Neural cell (in vitro differentiated cells): ENCODE data around the gene TGFBR3. TPM values are rescaled to one million over a fixed set of nuclear protein-coding genes. Genes with fewer than 3 reads are reported as not detected.

ENCODE experiments used
- H2AFZ ChIP-seq: fragments of 200-600, 300-800 bp; sonication (generic), shearing (Covaris generic); 2 replicates; pipeline ENCODE4 v1.6.0; 2014; ENCODE audit warnings: low read depth, mild to moderate bottlenecking, antibody characterized with exemption, low read length, moderate library complexity
- H3F3A ChIP-seq: fragments of 200-600 bp; shearing (Covaris generic); 2 replicates; pipeline ENCODE4 v1.6.1; 2016; ENCODE audit warnings: mild to moderate bottlenecking, moderate library complexity, mixed read lengths, antibody characterized with exemption, low read length; ENCODE audit not compliant: insufficient read depth, poor library complexity, severe bottlenecking
- H3K27ac ChIP-seq: fragments of 200-600, 300-800 bp; sonication (generic), shearing (Covaris generic); 2 replicates; pipeline ENCODE4 v1.5.1; 2014; ENCODE audit warnings: mild to moderate bottlenecking, low read length, moderate library complexity
- H3K27me3 ChIP-seq: fragments of 300-800, 200-600 bp; sonication (generic), shearing (Covaris generic); 2 replicates; pipeline ENCODE4 v1.6.0; 2014; ENCODE audit warnings: mild to moderate bottlenecking, low read depth, low read length, moderate library complexity; ENCODE audit not compliant: insufficient read depth
- H3K36me3 ChIP-seq: fragments of 300-800, 200-600 bp; sonication (generic), shearing (Covaris generic); 2 replicates; pipeline ENCODE4 v1.5.1; 2014; ENCODE audit warnings: mild to moderate bottlenecking, antibody characterized with exemption, low read length, moderate library complexity; ENCODE audit not compliant: insufficient read depth
- H3K4me2 ChIP-seq: fragments of 300-800, 200-600 bp; sonication (generic), shearing (Covaris generic); 2 replicates; pipeline ENCODE4 v1.6.0; 2014; ENCODE audit warnings: mild to moderate bottlenecking, low read length
- H3K4me3 ChIP-seq: fragments of 300-800, 200-600 bp; sonication (generic), shearing (Covaris generic); 2 replicates; pipeline ENCODE4 v1.5.1; 2014; ENCODE audit warnings: mild to moderate bottlenecking, low read length, moderate library complexity
- H3K79me2 ChIP-seq: fragments of 200-600 bp; shearing (Covaris generic); replicated peaks from 2 replicates; pipeline ENCODE4 v1.6.0; 2014; ENCODE audit warnings: mild to moderate bottlenecking, low read length, moderate library complexity; ENCODE audit not compliant: insufficient read depth
- H3K9ac ChIP-seq: fragments of 300-800, 200-600 bp; sonication (generic), shearing (Covaris generic); 2 replicates; pipeline ENCODE4 v1.6.1; 2016; ENCODE audit warnings: mild to moderate bottlenecking, low read length, mixed read lengths
- H3K9me2 ChIP-seq: fragments of 200-600 bp; shearing (Covaris generic); 2 replicates; pipeline ENCODE4 v1.6.1; 2016; ENCODE audit warnings: mild to moderate bottlenecking, low read length, mixed read lengths; ENCODE audit not compliant: insufficient read depth
- H3K9me3 ChIP-seq: fragments of 200-600, 300-800 bp; sonication (generic), shearing (Covaris generic); 2 replicates; pipeline ENCODE4 v1.6.1; 2016; ENCODE audit warnings: mild to moderate bottlenecking, mixed run types, low read length, moderate library complexity, mixed read lengths
- H4K20me1 ChIP-seq: fragments of 200-600 bp; shearing (Covaris generic); 2 replicates; pipeline ENCODE4 v1.6.1; 2016; ENCODE audit warnings: mild to moderate bottlenecking, mixed run types; ENCODE audit not compliant: insufficient read depth
- EP300 ChIP-seq: fragments of 450-650 bp; conservative IDR thresholded peaks from 2 replicates; pipeline ENCODE4 v1.6.1; 2014; ENCODE audit warnings: antibody characterized with exemption, mild to moderate bottlenecking, moderate library complexity; ENCODE audit not compliant: poor library complexity, severe bottlenecking
- EZH2 ChIP-seq: fragments of 200-600, 300-800 bp; shearing (Covaris generic), sonication (generic); IDR thresholded peaks from 2 replicates; pipeline ENCODE4 v1.6.1; 2014; ENCODE audit warnings: antibody characterized with exemption, low read length, borderline replicate concordance, mild to moderate bottlenecking; ENCODE audit not compliant: insufficient read depth, poor library complexity, severe bottlenecking
- MXI1 ChIP-seq: fragments of 450-650 bp; conservative IDR thresholded peaks from 2 replicates; pipeline ENCODE4 v1.6.1; 2014; ENCODE audit warnings: antibody characterized with exemption, mild to moderate bottlenecking; ENCODE audit not compliant: poor library complexity, severe bottlenecking
- POLR2AphosphoS5 ChIP-seq: IDR thresholded peaks from 2 replicates; pipeline ENCODE4 v1.6.1; 2012
- RAD21 ChIP-seq: fragments of 450-650 bp; conservative IDR thresholded peaks from 2 replicates; pipeline ENCODE4 v1.6.1; 2014; ENCODE audit warnings: antibody characterized with exemption, mild to moderate bottlenecking, moderate library complexity
- SMC3 ChIP-seq: fragments of 450-650 bp; conservative IDR thresholded peaks from 2 replicates; pipeline ENCODE4 v1.6.1; 2014; ENCODE audit warnings: antibody characterized with exemption, mild to moderate bottlenecking, moderate library complexity; ENCODE audit not compliant: poor library complexity
- TAF1 ChIP-seq: IDR thresholded peaks from 2 replicates; pipeline ENCODE4 v1.6.1; 2012; ENCODE audit warnings: low read depth
- polyA plus RNA-seq: library from polyadenylated mRNA; depleted of rRNA; stranded (reverse); fragments of >200 nt; gene quantifications from 2 replicates; pipeline ENCODE4 v1.2.3, GENCODE V29; 2014
- TF ChIP-seq, protein P1 (sequence below): fragments of 450-650 bp; IDR thresholded peaks from 2 replicates; pipeline ENCODE4 v1.5.1; 2014; ENCODE audit warnings: antibody characterized with exemption, mild to moderate bottlenecking, moderate library complexity; ENCODE audit not compliant: poor library complexity, severe bottlenecking
- TF ChIP-seq, protein P2 (sequence below): IDR thresholded peaks from 2 replicates; pipeline ENCODE4 v1.6.1; 2012; ENCODE audit warnings: borderline replicate concordance

TGFBR3 gene
- polyA plus RNA-seq, 1 donor from 2014 or later: 0.25 TPM

DNA sequence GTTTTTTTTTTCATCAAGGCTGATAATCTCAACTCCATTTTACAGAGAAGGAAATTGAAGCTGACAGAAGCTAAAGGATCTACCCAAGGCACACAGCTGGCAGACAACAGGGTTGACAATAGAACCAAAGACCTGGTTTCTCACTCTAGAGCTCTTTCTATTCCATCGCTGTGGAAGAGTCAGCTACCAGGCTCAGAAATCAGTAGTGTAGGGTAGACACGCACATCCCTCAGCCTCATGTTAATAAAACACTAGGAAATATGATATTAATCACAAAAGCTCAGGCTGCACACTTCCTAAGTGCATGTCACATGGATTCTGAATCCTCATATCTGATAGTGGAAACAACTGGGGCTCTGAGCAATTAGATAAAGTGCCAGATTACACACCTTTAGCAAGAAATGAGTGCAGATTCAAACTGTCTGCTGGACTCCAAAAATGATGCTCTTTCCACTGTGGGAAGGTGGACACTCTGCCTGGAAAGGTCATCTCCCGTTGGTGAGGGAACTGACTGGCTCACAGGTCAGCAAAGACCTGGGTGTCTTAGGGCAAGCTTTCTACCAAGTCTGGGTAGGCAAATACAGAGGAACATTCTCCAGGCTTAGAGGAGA lies 139.1 kb downstream of the TGFBR3 start:
- no peaks in the 10 kb centered on the region for H3K9me2 ChIP-seq
- H2AFZ ChIP-seq: no peak overlapping the region
- H3K9ac ChIP-seq: no peak overlapping the region
- H3K79me2 ChIP-seq: no peaks in the 10 kb centered on the region
- no peak for TF ChIP-seq EP300
- H3K4me2 ChIP-seq: no peak overlapping the region
- H3K36me3 ChIP-seq: no peaks in the 10 kb centered on the region
- H3K4me3 ChIP-seq: no peak overlapping the region
- no peaks in the 10 kb centered on the region for H3K27me3 ChIP-seq
- no peak overlapping the region for H3K27ac ChIP-seq
- peaks cover 3% of the 10 kb centered on the region for H3K9me3 ChIP-seq
- H4K20me1 ChIP-seq: no peaks in the 10 kb centered on the region
- H3F3A ChIP-seq: no peaks in the 10 kb centered on the region

DNA sequence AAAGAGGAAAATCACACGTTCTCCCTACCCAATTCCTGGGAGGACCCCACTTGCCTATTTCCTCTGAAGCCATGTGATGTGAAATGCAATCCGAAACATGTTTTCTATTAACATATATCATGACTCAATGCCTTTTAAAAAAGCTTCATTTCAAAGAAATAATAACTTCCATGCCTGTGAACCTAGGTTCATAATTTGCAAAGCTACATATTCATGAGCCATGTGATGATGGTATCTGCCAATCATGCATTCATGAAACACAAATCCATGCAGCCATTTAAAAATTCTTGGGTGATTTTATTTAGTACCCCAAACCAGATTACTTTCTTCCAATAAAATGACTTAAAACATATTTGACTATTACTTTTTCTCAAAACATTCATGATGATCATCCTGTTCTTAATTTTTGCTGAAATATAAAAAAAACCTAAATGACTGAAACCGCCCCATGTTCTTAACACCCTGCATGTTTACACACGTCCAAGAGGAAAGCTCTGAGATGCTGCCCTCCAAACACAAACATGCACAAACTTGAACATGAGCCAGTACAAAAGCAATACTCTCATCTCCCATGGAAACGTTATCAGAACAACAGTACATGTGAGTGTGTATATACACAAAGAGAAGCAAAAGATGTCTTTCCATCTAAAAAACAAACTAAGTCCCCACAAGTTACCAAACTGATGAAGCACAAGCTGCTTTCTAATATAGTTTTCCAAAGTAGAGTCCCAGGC lies 140.1 kb downstream of the TGFBR3 start:
- H3K4me3 ChIP-seq: no peak overlapping the region
- no peak overlapping the region for H3K4me2 ChIP-seq
- no peaks in the 10 kb centered on the region for H4K20me1 ChIP-seq
- H3F3A ChIP-seq: no peaks in the 10 kb centered on the region
- no peak overlapping the region for H3K9ac ChIP-seq
- no peaks in the 10 kb centered on the region for H3K9me2 ChIP-seq
- no peak overlapping the region for H2AFZ ChIP-seq
- no peaks in the 10 kb centered on the region for H3K27me3 ChIP-seq
- peaks cover 3% of the 10 kb centered on the region for H3K9me3 ChIP-seq
- TF ChIP-seq EZH2: no peak
- TF ChIP-seq EP300: no peak
- TF ChIP-seq MXI1: no peak
- TF ChIP-seq RAD21: no peak
- no peak for TF ChIP-seq SMC3
- TF ChIP-seq, protein P1, sequence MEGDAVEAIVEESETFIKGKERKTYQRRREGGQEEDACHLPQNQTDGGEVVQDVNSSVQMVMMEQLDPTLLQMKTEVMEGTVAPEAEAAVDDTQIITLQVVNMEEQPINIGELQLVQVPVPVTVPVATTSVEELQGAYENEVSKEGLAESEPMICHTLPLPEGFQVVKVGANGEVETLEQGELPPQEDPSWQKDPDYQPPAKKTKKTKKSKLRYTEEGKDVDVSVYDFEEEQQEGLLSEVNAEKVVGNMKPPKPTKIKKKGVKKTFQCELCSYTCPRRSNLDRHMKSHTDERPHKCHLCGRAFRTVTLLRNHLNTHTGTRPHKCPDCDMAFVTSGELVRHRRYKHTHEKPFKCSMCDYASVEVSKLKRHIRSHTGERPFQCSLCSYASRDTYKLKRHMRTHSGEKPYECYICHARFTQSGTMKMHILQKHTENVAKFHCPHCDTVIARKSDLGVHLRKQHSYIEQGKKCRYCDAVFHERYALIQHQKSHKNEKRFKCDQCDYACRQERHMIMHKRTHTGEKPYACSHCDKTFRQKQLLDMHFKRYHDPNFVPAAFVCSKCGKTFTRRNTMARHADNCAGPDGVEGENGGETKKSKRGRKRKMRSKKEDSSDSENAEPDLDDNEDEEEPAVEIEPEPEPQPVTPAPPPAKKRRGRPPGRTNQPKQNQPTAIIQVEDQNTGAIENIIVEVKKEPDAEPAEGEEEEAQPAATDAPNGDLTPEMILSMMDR: no peak
- TF ChIP-seq, protein P2, sequence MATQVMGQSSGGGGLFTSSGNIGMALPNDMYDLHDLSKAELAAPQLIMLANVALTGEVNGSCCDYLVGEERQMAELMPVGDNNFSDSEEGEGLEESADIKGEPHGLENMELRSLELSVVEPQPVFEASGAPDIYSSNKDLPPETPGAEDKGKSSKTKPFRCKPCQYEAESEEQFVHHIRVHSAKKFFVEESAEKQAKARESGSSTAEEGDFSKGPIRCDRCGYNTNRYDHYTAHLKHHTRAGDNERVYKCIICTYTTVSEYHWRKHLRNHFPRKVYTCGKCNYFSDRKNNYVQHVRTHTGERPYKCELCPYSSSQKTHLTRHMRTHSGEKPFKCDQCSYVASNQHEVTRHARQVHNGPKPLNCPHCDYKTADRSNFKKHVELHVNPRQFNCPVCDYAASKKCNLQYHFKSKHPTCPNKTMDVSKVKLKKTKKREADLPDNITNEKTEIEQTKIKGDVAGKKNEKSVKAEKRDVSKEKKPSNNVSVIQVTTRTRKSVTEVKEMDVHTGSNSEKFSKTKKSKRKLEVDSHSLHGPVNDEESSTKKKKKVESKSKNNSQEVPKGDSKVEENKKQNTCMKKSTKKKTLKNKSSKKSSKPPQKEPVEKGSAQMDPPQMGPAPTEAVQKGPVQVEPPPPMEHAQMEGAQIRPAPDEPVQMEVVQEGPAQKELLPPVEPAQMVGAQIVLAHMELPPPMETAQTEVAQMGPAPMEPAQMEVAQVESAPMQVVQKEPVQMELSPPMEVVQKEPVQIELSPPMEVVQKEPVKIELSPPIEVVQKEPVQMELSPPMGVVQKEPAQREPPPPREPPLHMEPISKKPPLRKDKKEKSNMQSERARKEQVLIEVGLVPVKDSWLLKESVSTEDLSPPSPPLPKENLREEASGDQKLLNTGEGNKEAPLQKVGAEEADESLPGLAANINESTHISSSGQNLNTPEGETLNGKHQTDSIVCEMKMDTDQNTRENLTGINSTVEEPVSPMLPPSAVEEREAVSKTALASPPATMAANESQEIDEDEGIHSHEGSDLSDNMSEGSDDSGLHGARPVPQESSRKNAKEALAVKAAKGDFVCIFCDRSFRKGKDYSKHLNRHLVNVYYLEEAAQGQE: no peak
- TF ChIP-seq POLR2AphosphoS5: no peak
- no peak for TF ChIP-seq TAF1
- no peak overlapping the region for H3K27ac ChIP-seq
- H3K79me2 ChIP-seq: no peaks in the 10 kb centered on the region
- no peaks in the 10 kb centered on the region for H3K36me3 ChIP-seq
